Activated CD4-positive, alpha-beta memory T cell treated with anti-CD3 and anti-CD28 coated beads for 36 hours (primary cell): Measurements from ENCODE around the gene CNTLN. TPM values are rescaled to one million over a fixed set of nuclear protein-coding genes. Genes with fewer than 3 reads are reported as not detected.
"Not testable (repeated sequence)": the region's sequence is repeated elsewhere in the genome, so short reads cannot be mapped to it uniquely, and the experiment has no call there.

Experiments
- CTCF ChIA-PET: fragments of 350-600 bp; sonication (Branson Sonifier 250); formaldehyde crosslinking; loops from one replicate; lab custom pipeline; 2021; ENCODE audit warnings: antibody characterized with exemption, inconsistent platforms; lab: Charles Lee
- POLR2A ChIA-PET: fragments of 350-600 bp; sonication (Branson Sonifier 250); formaldehyde crosslinking; loops from one replicate; lab custom pipeline; 2021; ENCODE audit warnings: antibody characterized with exemption; lab: Charles Lee
- DNase-seq: peaks from one replicate; pipeline ENCODE4 v3.0.0-alpha.2; 2020
- H3K27ac Mint-ChIP-seq: one replicate; pipeline ENCODE4 v1.8.0; 2021; ENCODE audit warnings: mixed read lengths
- H3K27me3 Mint-ChIP-seq: one replicate; pipeline ENCODE4 v1.8.0; 2021; ENCODE audit warnings: mixed read lengths
- H3K36me3 Mint-ChIP-seq: one replicate; pipeline ENCODE4 v1.8.0; 2021; ENCODE audit warnings: mixed read lengths
- H3K4me1 Mint-ChIP-seq: one replicate; pipeline ENCODE4 v1.8.0; 2021; ENCODE audit warnings: low read depth, mixed read lengths
- H3K4me3 Mint-ChIP-seq: one replicate; pipeline ENCODE4 v1.8.0; 2021; ENCODE audit warnings: mild to moderate bottlenecking, mixed read lengths
- H3K9me3 Mint-ChIP-seq: one replicate; pipeline ENCODE4 v1.8.0; 2021; ENCODE audit warnings: mixed read lengths
- intact Hi-C: fragments of 100-400 bp; cut with micrococcal nuclease; formaldehyde crosslinking; loops from one replicate; pipeline ENCODE4 v1.15.1; 2023
- total RNA-seq, 2 experiments: library from RNA; stranded (reverse); gene quantifications; one replicate each; pipeline ENCODE4 v1.2.3, GENCODE V29; 2021

CNTLN gene
- total RNA-seq, 2 experiments from 2014 or later = 0.27 to 0.36 TPM

GRCh38 chr9:17389026-17389425 is 254.2 kb downstream of the CNTLN start:
- Mint-ChIP-seq H3K4me3 (no peak overlapping the region), H3K27ac (no peak overlapping the region), H3K4me1 (no peaks in the 10 kb centered on the region), H3K9me3 (peaks cover 4% of the 10 kb centered on the region), H3K27me3 (no peaks in the 10 kb centered on the region), H3K36me3 (no peaks in the 10 kb centered on the region)
- ChIA-PET CTCF (no interaction called here), POLR2A (no interaction called here)
- no peak for DNase-seq
- intact Hi-C loops = no loop called here

GRCh38 chr9:17394881-17395510 is 260.2 kb downstream of the CNTLN start:
- Mint-ChIP-seq H3K9me3 (peaks cover 4% of the 10 kb centered on the region), H3K27ac (no peak overlapping the region), H3K4me3 (no peak overlapping the region), H3K4me1 (no peaks in the 10 kb centered on the region), H3K27me3 (no peaks in the 10 kb centered on the region), H3K36me3 (no peaks in the 10 kb centered on the region)
- no peak for DNase-seq
- intact Hi-C loops = no loop called here
- ChIA-PET CTCF (no interaction called here), POLR2A (no interaction called here)

GRCh38 chr9:17397166-17397728 is 262.4 kb downstream of the CNTLN start:
- H3K4me1 Mint-ChIP-seq, H3K27me3 Mint-ChIP-seq, DNase-seq, H3K27ac Mint-ChIP-seq, CTCF ChIA-PET, intact Hi-C loops, H3K36me3 Mint-ChIP-seq, H3K9me3 Mint-ChIP-seq, POLR2A ChIA-PET, H3K4me3 Mint-ChIP-seq: not testable (repeated sequence)

- peaks cover 2% of the 10 kb centered on the region for H3K9me3 Mint-ChIP-seq
- no peak overlapping the region for H3K4me3 Mint-ChIP-seq
- no peaks in the 10 kb centered on the region for H3K27me3 Mint-ChIP-seq
- POLR2A ChIA-PET = no interaction called here
- CTCF ChIA-PET = no interaction called here
- no peak overlapping the region for H3K27ac Mint-ChIP-seq
- no peaks in the 10 kb centered on the region for H3K36me3 Mint-ChIP-seq
- DNase-seq = no peak
- H3K4me1 Mint-ChIP-seq = no peaks in the 10 kb centered on the region
- intact Hi-C loops = no loop called here
Observed at GRCh38 chr9:17398350-17398749, 263.5 kb downstream of the CNTLN start.

- intact Hi-C loops = no loop called here
Observed at GRCh38 chr9:17401858-17402257, 267.0 kb downstream of the CNTLN start.

GRCh38 chr9:17402309-17402708 is 267.5 kb downstream of the CNTLN start:
- H3K9me3 Mint-ChIP-seq = peaks cover 9% of the 10 kb centered on the region
- intact Hi-C loops = no loop called here

More at GRCh38 chr9:17401858-17402257, 267.0 kb downstream of the CNTLN start:
- Mint-ChIP-seq H3K9me3 (peaks cover 9% of the 10 kb centered on the region), H3K4me1 (no peaks in the 10 kb centered on the region), H3K36me3 (no peaks in the 10 kb centered on the region), H3K4me3 (no peak overlapping the region), H3K27ac (no peak overlapping the region), H3K27me3 (no peaks in the 10 kb centered on the region)
- CTCF ChIA-PET = no interaction called here
- DNase-seq = no peak
- POLR2A ChIA-PET = no interaction called here

GRCh38 chr9:17403539-17403938 is 268.7 kb downstream of the CNTLN start:
- intact Hi-C loops = no loop called here
- no peak for DNase-seq
- ChIA-PET CTCF (no interaction called here), POLR2A (no interaction called here)
- Mint-ChIP-seq H3K27ac (no peak overlapping the region), H3K4me1 (no peaks in the 10 kb centered on the region), H3K27me3 (no peaks in the 10 kb centered on the region), H3K36me3 (no peaks in the 10 kb centered on the region), H3K9me3 (peaks cover 9% of the 10 kb centered on the region), H3K4me3 (no peak overlapping the region)

More at GRCh38 chr9:17402309-17402708, 267.5 kb downstream of the CNTLN start:
- Mint-ChIP-seq H3K36me3 (no peaks in the 10 kb centered on the region), H3K4me1 (no peaks in the 10 kb centered on the region), H3K27ac (no peak overlapping the region), H3K27me3 (no peaks in the 10 kb centered on the region), H3K4me3 (no peak overlapping the region)
- ChIA-PET CTCF (no interaction called here), POLR2A (no interaction called here)
- no peak for DNase-seq

- Mint-ChIP-seq H3K9me3 (no peaks in the 10 kb centered on the region), H3K27ac (no peak overlapping the region), H3K27me3 (no peaks in the 10 kb centered on the region), H3K4me3 (no peak overlapping the region), H3K36me3 (no peaks in the 10 kb centered on the region), H3K4me1 (no peaks in the 10 kb centered on the region)
- no peak for DNase-seq
- intact Hi-C loops = no loop called here
- ChIA-PET POLR2A (no interaction called here), CTCF (no interaction called here)
Observed at GRCh38 chr9:17414986-17415385, 280.1 kb downstream of the CNTLN start.

GRCh38 chr9:17422994-17423680 is 288.3 kb downstream of the CNTLN start:
- H3K27me3 Mint-ChIP-seq = no peaks in the 10 kb centered on the region

GRCh38 chr9:17423681-17424011 is 288.8 kb downstream of the CNTLN start:
- peaks cover 4% of the 10 kb centered on the region for H3K9me3 Mint-ChIP-seq
- no peak for DNase-seq
- ChIA-PET POLR2A (no interaction called here), CTCF (interaction anchor here (0.6 kb wide), 1 partner anchor 38 kb away, joined by 3 read pairs; no protein-coding TSS in a partner anchor)
- no peaks in the 10 kb centered on the region for H3K4me1 Mint-ChIP-seq
- H3K27me3 Mint-ChIP-seq = no peaks in the 10 kb centered on the region
- intact Hi-C loops = no loop called here
- no peak overlapping the region for H3K27ac Mint-ChIP-seq
- no peak overlapping the region for H3K4me3 Mint-ChIP-seq
- no peaks in the 10 kb centered on the region for H3K36me3 Mint-ChIP-seq

More at GRCh38 chr9:17422994-17423680, 288.3 kb downstream of the CNTLN start:
- Mint-ChIP-seq H3K4me1 (no peaks in the 10 kb centered on the region), H3K36me3 (no peaks in the 10 kb centered on the region), H3K4me3 (no peak overlapping the region), H3K27ac (no peak overlapping the region), H3K9me3 (peaks cover 4% of the 10 kb centered on the region)
- no peak for DNase-seq
- ChIA-PET CTCF (interaction anchor here (0.6 kb wide), 1 partner anchor 37 kb away, joined by 3 read pairs; no protein-coding TSS in a partner anchor), POLR2A (no interaction called here)
- intact Hi-C loops = no loop called here

- Mint-ChIP-seq H3K4me3 (no peak overlapping the region), H3K9me3 (peaks cover 4% of the 10 kb centered on the region), H3K4me1 (no peaks in the 10 kb centered on the region), H3K27ac (no peak overlapping the region), H3K36me3 (no peaks in the 10 kb centered on the region), H3K27me3 (no peaks in the 10 kb centered on the region)
- ChIA-PET POLR2A (no interaction called here), CTCF (no interaction called here)
- intact Hi-C loops = no loop called here
- DNase-seq = no peak
Observed at GRCh38 chr9:17425384-17425783, 290.5 kb downstream of the CNTLN start.

- no peak overlapping the region for H3K4me3 Mint-ChIP-seq
- no peak for DNase-seq
- POLR2A ChIA-PET = no interaction called here
- no peaks in the 10 kb centered on the region for H3K4me1 Mint-ChIP-seq
- H3K36me3 Mint-ChIP-seq = no peaks in the 10 kb centered on the region
- H3K27ac Mint-ChIP-seq = no peak overlapping the region
- H3K9me3 Mint-ChIP-seq = peaks cover 2% of the 10 kb centered on the region
- no peaks in the 10 kb centered on the region for H3K27me3 Mint-ChIP-seq
- CTCF ChIA-PET = no interaction called here
- intact Hi-C loops = no loop called here
Observed at GRCh38 chr9:17433526-17433925, 298.7 kb downstream of the CNTLN start.
